HEK293 (cell line): ENCODE results near the gene MRPL3.
A peak's percentile ranks its signal among the peaks of the same experiment; 100 is the strongest.

Source experiments
- CTCF ChIA-PET: fragments of 350-600 bp; formaldehyde crosslinking; extraction: SDS; loops from one replicate; lab custom pipeline; 2021; ENCODE audit warnings: antibody characterized with exemption; lab: Yijun Ruan, JAX
- POLR2A ChIA-PET: fragments of 300-600 bp; formaldehyde crosslinking; extraction: SDS; loops from one replicate; lab custom pipeline; 2020; ENCODE audit warnings: antibody characterized with exemption, inconsistent platforms; lab: Yijun Ruan, JAX
- H3K27ac ChIP-seq: fragments of 200-500 bp; sonication (Bioruptor generic); 2 replicates; pipeline ENCODE4 v1.5.1; 2014; ENCODE audit warnings: low read depth, low read length, control low read depth, inconsistent platforms; ENCODE audit errors: extremely low read depth
- H3K36me3 ChIP-seq, 2 experiments: fragments of 200-500 bp in 1 of 2; sonication (Bioruptor generic) in 1 of 2; 1 replicate in 1 of 2; 2 replicates in 1 of 2; pipeline ENCODE4 v1.5.1; 2014 to 2017; ENCODE audit warnings: inconsistent platforms in 2 of 2, low read length in 2 of 2; ENCODE audit not compliant: control insufficient read depth in 2 of 2, insufficient read depth in 1 of 2
- H3K4me1 ChIP-seq: fragments of 200-500 bp; sonication (Bioruptor generic); 2 replicates; pipeline ENCODE4 v1.5.1; 2014; ENCODE audit warnings: mild to moderate bottlenecking, low read length, inconsistent platforms; ENCODE audit not compliant: control insufficient read depth, insufficient read depth
- H3K4me3 ChIP-seq: 2 replicates; pipeline ENCODE4 v1.5.1; 2011; ENCODE audit warnings: low read depth, mild to moderate bottlenecking, control low read depth, low read length, moderate library complexity
- H3K9me3 ChIP-seq: fragments of 200-500 bp; sonication (Bioruptor generic); 2 replicates; pipeline ENCODE4 v1.5.1; 2014; ENCODE audit warnings: low read depth, low read length, inconsistent platforms; ENCODE audit not compliant: control insufficient read depth, insufficient read depth
- HOXA7 ChIP-seq: sonication (generic); formaldehyde crosslinking; IDR thresholded peaks from 2 replicates; pipeline ENCODE4 v1.8.1; 2022; ENCODE audit warnings: missing genetic modification reagents, borderline replicate concordance
- HOXC10 ChIP-seq: sonication (generic); formaldehyde crosslinking; IDR thresholded peaks from 2 replicates; pipeline ENCODE4 v1.8.1; 2023; ENCODE audit warnings: mild to moderate bottlenecking, missing genetic modification reagents
- MEIS1 ChIP-seq: sonication (generic); formaldehyde crosslinking; IDR thresholded peaks from 2 replicates; pipeline ENCODE4 v1.8.1; 2022; ENCODE audit warnings: missing genetic modification reagents, mild to moderate bottlenecking, borderline replicate concordance
- PRDM4 ChIP-seq: fragments of 450-650 bp; formaldehyde crosslinking; IDR thresholded peaks from 2 replicates; pipeline ENCODE4 v1.5.1; 2017; ENCODE audit warnings: missing biosample characterization, missing genetic modification characterization
- TCF7L2 ChIP-seq: IDR thresholded peaks from 2 replicates; pipeline ENCODE4 v1.6.1; 2011; ENCODE audit warnings: low read depth, mild to moderate bottlenecking, inconsistent platforms, low read length, moderate library complexity, borderline replicate concordance
- ZBTB8A ChIP-seq: fragments of 450-650 bp; formaldehyde crosslinking; IDR thresholded peaks from 2 replicates; pipeline ENCODE4 v1.5.1; 2016; ENCODE audit warnings: missing biosample characterization, missing genetic modification characterization
- ZFP37 ChIP-seq: fragments of 450-650 bp; formaldehyde crosslinking; IDR thresholded peaks from 2 replicates; pipeline ENCODE4 v1.5.1; 2016; ENCODE audit warnings: missing biosample characterization, missing genetic modification characterization
- ZNF146 ChIP-seq: fragments of 450-650 bp; formaldehyde crosslinking; IDR thresholded peaks from 2 replicates; pipeline ENCODE4 v1.5.1; 2016; ENCODE audit warnings: missing biosample characterization, missing genetic modification characterization
- ZNF148 ChIP-seq: fragments of 450-650 bp; formaldehyde crosslinking; IDR thresholded peaks from 2 replicates; pipeline ENCODE4 v1.5.0; 2017; ENCODE audit warnings: missing biosample characterization, missing genetic modification characterization, borderline replicate concordance
- ZNF16 ChIP-seq: fragments of 450-650 bp; formaldehyde crosslinking; IDR thresholded peaks from 2 replicates; pipeline ENCODE4 v1.5.1; 2016; ENCODE audit warnings: low read depth, missing biosample characterization, missing genetic modification characterization
- ZNF202 ChIP-seq: fragments of 450-650 bp; formaldehyde crosslinking; IDR thresholded peaks from 2 replicates; pipeline ENCODE4 v1.5.1; 2016; ENCODE audit warnings: missing biosample characterization, missing genetic modification characterization, borderline replicate concordance
- ZNF311 ChIP-seq: fragments of 450-650 bp; formaldehyde crosslinking; IDR thresholded peaks from 2 replicates; pipeline ENCODE4 v1.5.1; 2017; ENCODE audit warnings: missing biosample characterization, missing genetic modification characterization, borderline replicate concordance
- ZNF324 ChIP-seq: fragments of 450-650 bp; formaldehyde crosslinking; IDR thresholded peaks from 2 replicates; pipeline ENCODE4 v1.5.1; 2016; ENCODE audit warnings: missing biosample characterization, missing genetic modification characterization
- ZNF366 ChIP-seq: fragments of 450-650 bp; formaldehyde crosslinking; conservative IDR thresholded peaks from 2 replicates; pipeline ENCODE4 v1.5.1; 2016; ENCODE audit warnings: missing biosample characterization, missing genetic modification characterization
- ZNF416 ChIP-seq: fragments of 450-650 bp; formaldehyde crosslinking; IDR thresholded peaks from 2 replicates; pipeline ENCODE4 v1.5.1; 2016; ENCODE audit warnings: missing biosample characterization, missing genetic modification characterization
- ZNF48 ChIP-seq: fragments of 450-650 bp; formaldehyde crosslinking; IDR thresholded peaks from 2 replicates; pipeline ENCODE4 v1.5.1; 2016; ENCODE audit warnings: missing biosample characterization, missing genetic modification characterization
- ZNF510 ChIP-seq: fragments of 450-650 bp; formaldehyde crosslinking; IDR thresholded peaks from 2 replicates; pipeline ENCODE4 v1.5.1; 2018; ENCODE audit warnings: mild to moderate bottlenecking, missing genetic modification characterization, missing biosample characterization; ENCODE audit not compliant: insufficient replicate concordance
- ZNF513 ChIP-seq: fragments of 450-650 bp; IDR thresholded peaks from 2 replicates; pipeline ENCODE4 v1.5.1; 2018; ENCODE audit warnings: missing biosample characterization, missing genetic modification characterization
- ZNF549 ChIP-seq: fragments of 450-650 bp; IDR thresholded peaks from 2 replicates; pipeline ENCODE4 v1.5.1; 2018; ENCODE audit warnings: missing biosample characterization, missing genetic modification characterization, mild to moderate bottlenecking, inconsistent platforms, moderate library complexity
- ZNF560 ChIP-seq: fragments of 450-650 bp; formaldehyde crosslinking; IDR thresholded peaks from 2 replicates; pipeline ENCODE4 v1.5.1; 2017; ENCODE audit warnings: missing biosample characterization, missing genetic modification characterization, borderline replicate concordance
- ZNF585B ChIP-seq: fragments of 450-650 bp; formaldehyde crosslinking; IDR thresholded peaks from 2 replicates; pipeline ENCODE4 v1.5.1; 2016; ENCODE audit warnings: missing biosample characterization, missing genetic modification characterization
- ZNF747 ChIP-seq: fragments of 450-650 bp; formaldehyde crosslinking; IDR thresholded peaks from 2 replicates; pipeline ENCODE4 v1.5.1; 2016; ENCODE audit warnings: missing biosample characterization, missing genetic modification characterization
- TF ChIP-seq, protein P1 (sequence below): fragments of 450-650 bp; formaldehyde crosslinking; IDR thresholded peaks from 2 replicates; pipeline ENCODE4 v1.5.1; 2017; ENCODE audit warnings: missing biosample characterization, missing genetic modification characterization
- TF ChIP-seq, protein P2 (sequence below): fragments of 450-650 bp; formaldehyde crosslinking; IDR thresholded peaks from 2 replicates; pipeline ENCODE4 v1.5.1; 2016; ENCODE audit warnings: missing biosample characterization, missing genetic modification characterization

The MRPL3 gene

GRCh38 chr3:131439084-131439483, 63.7 kb downstream of the MRPL3 start (continued):
- TF ChIP-seq, protein P1, sequence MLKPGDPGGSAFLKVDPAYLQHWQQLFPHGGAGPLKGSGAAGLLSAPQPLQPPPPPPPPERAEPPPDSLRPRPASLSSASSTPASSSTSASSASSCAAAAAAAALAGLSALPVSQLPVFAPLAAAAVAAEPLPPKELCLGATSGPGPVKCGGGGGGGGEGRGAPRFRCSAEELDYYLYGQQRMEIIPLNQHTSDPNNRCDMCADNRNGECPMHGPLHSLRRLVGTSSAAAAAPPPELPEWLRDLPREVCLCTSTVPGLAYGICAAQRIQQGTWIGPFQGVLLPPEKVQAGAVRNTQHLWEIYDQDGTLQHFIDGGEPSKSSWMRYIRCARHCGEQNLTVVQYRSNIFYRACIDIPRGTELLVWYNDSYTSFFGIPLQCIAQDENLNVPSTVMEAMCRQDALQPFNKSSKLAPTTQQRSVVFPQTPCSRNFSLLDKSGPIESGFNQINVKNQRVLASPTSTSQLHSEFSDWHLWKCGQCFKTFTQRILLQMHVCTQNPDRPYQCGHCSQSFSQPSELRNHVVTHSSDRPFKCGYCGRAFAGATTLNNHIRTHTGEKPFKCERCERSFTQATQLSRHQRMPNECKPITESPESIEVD, result no peak
- TF ChIP-seq ZNF510 (tag by site-specific recombination) (no peak), ZNF311 (no peak), ZNF146 (no peak), HOXA7 (CRISPR knock-in tag) (no peak)

DNA sequence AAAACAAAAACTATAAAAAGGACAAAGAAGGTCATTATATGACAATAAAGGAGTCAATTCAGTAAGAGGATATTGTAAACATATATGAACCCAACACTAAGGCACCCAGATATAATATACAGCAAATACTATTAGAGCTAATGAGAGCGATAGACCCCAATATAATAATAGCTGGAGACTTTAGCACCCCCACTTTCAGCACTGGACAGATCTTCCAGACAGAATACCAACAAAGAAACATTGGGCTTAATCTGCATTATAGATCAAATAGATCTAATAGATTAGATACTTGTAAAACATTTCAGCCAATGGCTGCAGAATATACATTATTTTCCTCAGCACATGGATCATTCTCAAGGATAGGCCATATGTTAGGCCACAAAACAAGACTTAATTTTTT, 67.8 kb downstream of the MRPL3 start:
- ChIA-PET POLR2A (no interaction called here), CTCF (no interaction called here)
- TF ChIP-seq ZNF324 (tag by site-specific recombination) (no peak), ZNF16 (no peak), TCF7L2 (no peak), ZFP37 (no peak), ZNF747 (tag by site-specific recombination) (no peak), MEIS1 (CRISPR knock-in tag) (no peak), ZNF48 (no peak), ZNF560 (tag by site-specific recombination) (no peak)
- TF ChIP-seq, protein P2, sequence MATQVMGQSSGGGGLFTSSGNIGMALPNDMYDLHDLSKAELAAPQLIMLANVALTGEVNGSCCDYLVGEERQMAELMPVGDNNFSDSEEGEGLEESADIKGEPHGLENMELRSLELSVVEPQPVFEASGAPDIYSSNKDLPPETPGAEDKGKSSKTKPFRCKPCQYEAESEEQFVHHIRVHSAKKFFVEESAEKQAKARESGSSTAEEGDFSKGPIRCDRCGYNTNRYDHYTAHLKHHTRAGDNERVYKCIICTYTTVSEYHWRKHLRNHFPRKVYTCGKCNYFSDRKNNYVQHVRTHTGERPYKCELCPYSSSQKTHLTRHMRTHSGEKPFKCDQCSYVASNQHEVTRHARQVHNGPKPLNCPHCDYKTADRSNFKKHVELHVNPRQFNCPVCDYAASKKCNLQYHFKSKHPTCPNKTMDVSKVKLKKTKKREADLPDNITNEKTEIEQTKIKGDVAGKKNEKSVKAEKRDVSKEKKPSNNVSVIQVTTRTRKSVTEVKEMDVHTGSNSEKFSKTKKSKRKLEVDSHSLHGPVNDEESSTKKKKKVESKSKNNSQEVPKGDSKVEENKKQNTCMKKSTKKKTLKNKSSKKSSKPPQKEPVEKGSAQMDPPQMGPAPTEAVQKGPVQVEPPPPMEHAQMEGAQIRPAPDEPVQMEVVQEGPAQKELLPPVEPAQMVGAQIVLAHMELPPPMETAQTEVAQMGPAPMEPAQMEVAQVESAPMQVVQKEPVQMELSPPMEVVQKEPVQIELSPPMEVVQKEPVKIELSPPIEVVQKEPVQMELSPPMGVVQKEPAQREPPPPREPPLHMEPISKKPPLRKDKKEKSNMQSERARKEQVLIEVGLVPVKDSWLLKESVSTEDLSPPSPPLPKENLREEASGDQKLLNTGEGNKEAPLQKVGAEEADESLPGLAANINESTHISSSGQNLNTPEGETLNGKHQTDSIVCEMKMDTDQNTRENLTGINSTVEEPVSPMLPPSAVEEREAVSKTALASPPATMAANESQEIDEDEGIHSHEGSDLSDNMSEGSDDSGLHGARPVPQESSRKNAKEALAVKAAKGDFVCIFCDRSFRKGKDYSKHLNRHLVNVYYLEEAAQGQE, result peak; percentile 70

DNA sequence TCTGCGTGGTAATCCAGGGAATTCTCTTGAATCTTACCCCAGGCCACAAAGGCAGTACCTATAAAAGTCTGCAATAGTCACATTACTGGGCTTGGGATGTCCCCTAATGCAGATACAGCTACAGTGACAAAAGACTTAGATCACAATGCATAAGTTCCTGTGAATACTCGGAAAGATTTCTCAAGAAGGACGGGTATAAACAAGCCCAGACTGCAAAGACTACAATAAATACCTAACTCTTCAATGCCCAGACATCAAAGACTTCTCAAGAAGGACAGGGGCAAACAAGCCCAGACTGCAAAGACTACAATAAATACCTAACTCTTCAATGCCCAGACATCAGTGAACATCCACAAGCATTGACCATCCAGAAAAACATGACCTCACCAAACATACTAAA, 70.3 kb downstream of the MRPL3 start:
- Histone ChIP-seq H3K36me3 (no peaks in the 10 kb centered on the region), H3K4me1 (no peaks in the 10 kb centered on the region), H3K9me3 (no peaks in the 10 kb centered on the region), H3K4me3 (no peak overlapping the region), H3K27ac (no peak overlapping the region)
- CTCF ChIA-PET, result no interaction called here
- POLR2A ChIA-PET, result no interaction called here
- no peak for TF ChIP-seq PRDM4 (tag by site-specific recombination)
- TF ChIP-seq HOXC10, result no peak
- no peak for TF ChIP-seq ZNF148 (tag by site-specific recombination)
- TF ChIP-seq ZBTB8A (tag by site-specific recombination), result no peak
- no peak for TF ChIP-seq ZNF585B
- TF ChIP-seq ZNF513 (tag by site-specific recombination), result no peak
- TF ChIP-seq ZNF416, result no peak
- no peak for TF ChIP-seq ZNF202
- no peak for TF ChIP-seq ZNF549
- TF ChIP-seq ZNF366 (tag by site-specific recombination), result no peak

More for the DNA sequence above, 67.8 kb downstream of the MRPL3 start:
- Histone ChIP-seq H3K4me1 (no peaks in the 10 kb centered on the region), H3K9me3 (no peaks in the 10 kb centered on the region), H3K4me3 (no peak overlapping the region), H3K36me3 (no peaks in the 10 kb centered on the region), H3K27ac (no peak overlapping the region)
